Endodermal cell (in vitro differentiated cells): ENCODE data around the gene LRFN5. TPM values are rescaled to one million over a fixed set of nuclear protein-coding genes. Genes with fewer than 3 reads are reported as not detected.

Source experiments
- DNase-seq: peaks from one replicate; pipeline ENCODE4 v3.0.0-alpha.2; 2017
- H3K27ac ChIP-seq: 2 replicates; pipeline ENCODE4 v1.5.1; 2013; ENCODE audit warnings: mild to moderate bottlenecking, low read depth, low read length, moderate library complexity
- H3K27me3 ChIP-seq: 2 replicates; pipeline ENCODE4 v1.6.1; 2013; ENCODE audit warnings: mild to moderate bottlenecking, low read length, moderate library complexity; ENCODE audit not compliant: insufficient read depth, control insufficient read depth, poor library complexity, severe bottlenecking
- H3K36me3 ChIP-seq: 2 replicates; pipeline ENCODE4 v1.7.0; 2013; ENCODE audit warnings: mild to moderate bottlenecking, low read length, moderate library complexity; ENCODE audit not compliant: control insufficient read depth, insufficient read depth
- H3K4me1 ChIP-seq: one replicate; pipeline ENCODE4 v1.7.0; 2013; ENCODE audit warnings: low read length; ENCODE audit not compliant: control insufficient read depth, insufficient read depth
- H3K4me3 ChIP-seq: 2 replicates; pipeline ENCODE4 v1.5.1; 2013; ENCODE audit warnings: mild to moderate bottlenecking, low read length, moderate library complexity
- H3K9ac ChIP-seq: 2 replicates; pipeline ENCODE4 v1.6.1; 2013; ENCODE audit warnings: mild to moderate bottlenecking, low read length, moderate library complexity; ENCODE audit not compliant: poor library complexity, severe bottlenecking; ENCODE audit errors: extremely low read depth
- H3K9me3 ChIP-seq: 2 replicates; pipeline ENCODE4 v1.6.1; 2013; ENCODE audit warnings: mild to moderate bottlenecking, low read length, moderate library complexity; ENCODE audit not compliant: control insufficient read depth
- H3K27ac Mint-ChIP-seq: 2 replicates; pipeline ENCODE4 v1.8.0; 2020; ENCODE audit warnings: mixed read lengths
- H3K27me3 Mint-ChIP-seq: 2 replicates; pipeline ENCODE4 v1.8.0; 2021; ENCODE audit warnings: mild to moderate bottlenecking, mixed read lengths; ENCODE audit not compliant: insufficient read depth
- H3K36me3 Mint-ChIP-seq: 2 replicates; pipeline ENCODE4 v1.8.0; 2020; ENCODE audit warnings: low read depth, mixed read lengths
- H3K4me1 Mint-ChIP-seq: 2 replicates; pipeline ENCODE4 v1.8.0; 2020; ENCODE audit warnings: mixed read lengths
- H3K4me3 Mint-ChIP-seq: 2 replicates; pipeline ENCODE4 v1.8.0; 2020; ENCODE audit warnings: mild to moderate bottlenecking, moderate library complexity, mixed read lengths
- H3K9me3 Mint-ChIP-seq: 2 replicates; pipeline ENCODE4 v1.8.0; 2020; ENCODE audit warnings: mild to moderate bottlenecking, mixed read lengths
- WGBS, 2 experiments: methylation state at CpG; one replicate each; pipeline versions ENCODE4 v1.1.5 to v1.1.7; 2013; ENCODE audit warnings: missing lambda C conversion rate in 2 of 2, mixed read lengths in 1 of 2; ENCODE audit not compliant: insufficient coverage in 1 of 2, insufficient read length in 1 of 2; 5-methylcytosine and 5-hydroxymethylcytosine counted together
- total RNA-seq, 2 donors: library from RNA; stranded (reverse); fragmentation: NEBNext Ultra II Directional in 1 of 2; extraction: Animal tissue kit (Norgen Biotek cat#: 25700) in 1 of 2; gene quantifications; 2 replicates in 1 of 2; 3 replicates in 1 of 2; pipeline ENCODE4 v1.2.1, GENCODE V29; 2021
- TF ChIP-seq, protein P1 (sequence below): fragments of 200-600 bp; sonication (generic); conservative IDR thresholded peaks from 2 replicates; pipeline ENCODE4 v1.5.0; 2021; ENCODE audit warnings: antibody characterized with exemption, mild to moderate bottlenecking

Gene LRFN5
- total RNA-seq, 2 donors from 2014 or later: 1.4 to 3.2 TPM

DNA sequence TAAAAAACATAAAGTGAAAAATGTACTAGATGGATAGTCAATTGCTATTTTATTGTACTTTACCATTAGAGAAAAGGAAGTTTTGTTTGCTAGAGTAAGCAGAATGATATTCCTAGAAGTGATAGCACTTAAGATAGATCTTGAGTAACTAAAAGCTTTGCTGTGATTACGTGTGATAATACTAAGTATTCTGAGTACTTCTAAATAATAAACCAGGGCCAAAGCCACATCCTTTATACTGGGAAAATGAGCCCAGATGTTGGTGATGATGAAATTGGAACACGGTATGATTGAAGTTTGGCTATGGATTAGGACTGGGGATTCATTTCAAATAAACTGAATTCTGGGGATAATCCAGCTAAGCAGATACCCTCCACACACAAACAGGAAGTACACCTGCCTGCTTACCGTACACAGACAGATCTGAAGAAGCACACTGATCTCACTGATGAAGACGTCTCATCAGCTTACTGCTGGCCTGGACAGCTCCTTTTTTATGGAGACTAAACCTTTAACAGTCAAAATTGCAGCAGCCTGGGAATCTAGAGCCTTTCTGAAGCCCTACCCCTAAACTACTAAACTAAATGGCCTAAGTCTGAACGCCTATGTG lies 199.8 kb downstream of the LRFN5 start:
- TF ChIP-seq, protein P1, sequence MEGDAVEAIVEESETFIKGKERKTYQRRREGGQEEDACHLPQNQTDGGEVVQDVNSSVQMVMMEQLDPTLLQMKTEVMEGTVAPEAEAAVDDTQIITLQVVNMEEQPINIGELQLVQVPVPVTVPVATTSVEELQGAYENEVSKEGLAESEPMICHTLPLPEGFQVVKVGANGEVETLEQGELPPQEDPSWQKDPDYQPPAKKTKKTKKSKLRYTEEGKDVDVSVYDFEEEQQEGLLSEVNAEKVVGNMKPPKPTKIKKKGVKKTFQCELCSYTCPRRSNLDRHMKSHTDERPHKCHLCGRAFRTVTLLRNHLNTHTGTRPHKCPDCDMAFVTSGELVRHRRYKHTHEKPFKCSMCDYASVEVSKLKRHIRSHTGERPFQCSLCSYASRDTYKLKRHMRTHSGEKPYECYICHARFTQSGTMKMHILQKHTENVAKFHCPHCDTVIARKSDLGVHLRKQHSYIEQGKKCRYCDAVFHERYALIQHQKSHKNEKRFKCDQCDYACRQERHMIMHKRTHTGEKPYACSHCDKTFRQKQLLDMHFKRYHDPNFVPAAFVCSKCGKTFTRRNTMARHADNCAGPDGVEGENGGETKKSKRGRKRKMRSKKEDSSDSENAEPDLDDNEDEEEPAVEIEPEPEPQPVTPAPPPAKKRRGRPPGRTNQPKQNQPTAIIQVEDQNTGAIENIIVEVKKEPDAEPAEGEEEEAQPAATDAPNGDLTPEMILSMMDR: no peak
- no peak overlapping the region for H3K4me3 Mint-ChIP-seq
- no peaks in the 10 kb centered on the region for H3K36me3 Mint-ChIP-seq
- Histone ChIP-seq H3K9ac (no peak overlapping the region), H3K27me3 (no peaks in the 10 kb centered on the region), H3K9me3 (no peaks in the 10 kb centered on the region), H3K27ac (no peak overlapping the region), H3K4me3 (no peak overlapping the region), H3K36me3 (no peaks in the 10 kb centered on the region), H3K4me1 (no peaks in the 10 kb centered on the region)
- no peaks in the 10 kb centered on the region for H3K4me1 Mint-ChIP-seq
- no peaks in the 10 kb centered on the region for H3K27me3 Mint-ChIP-seq
- no peak for DNase-seq
- 89% methylated on average over 5 of the region's 5 CpGs; no CpG with 5 or more reads in 1 of the 2 experiments for WGBS, 2 experiments
- H3K27ac Mint-ChIP-seq: no peak overlapping the region
- H3K9me3 Mint-ChIP-seq: peaks cover 9% of the 10 kb centered on the region

DNA sequence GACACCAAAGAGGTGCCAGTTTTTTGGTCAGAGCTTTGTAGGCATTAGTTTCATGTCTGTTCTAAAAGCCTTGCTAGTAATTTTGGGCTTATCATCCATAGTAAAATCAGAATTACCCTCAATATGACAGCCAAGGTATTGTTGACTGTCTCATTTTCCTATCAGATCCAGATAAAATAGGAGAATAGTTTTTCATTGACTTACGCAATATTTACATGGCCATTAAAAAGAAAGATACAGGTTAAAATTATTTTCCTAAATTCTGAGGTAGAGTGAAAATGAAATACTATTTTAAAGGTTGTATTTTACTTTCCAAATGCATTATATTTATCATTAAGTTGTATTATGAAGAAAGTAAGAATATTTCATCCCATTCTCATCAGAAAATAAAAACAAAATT lies 203.7 kb downstream of the LRFN5 start:
- DNase-seq: no peak
- no peaks in the 10 kb centered on the region for H3K36me3 Mint-ChIP-seq
- no peaks in the 10 kb centered on the region for H3K4me1 Mint-ChIP-seq
- no peaks in the 10 kb centered on the region for H3K27me3 Mint-ChIP-seq
- no peak overlapping the region for H3K4me3 Mint-ChIP-seq
- no peak overlapping the region for H3K9ac ChIP-seq
- no CpG with 5 or more reads among the region's 1 CpG for WGBS, 2 experiments
- no peak overlapping the region for H3K27ac Mint-ChIP-seq
- no peaks in the 10 kb centered on the region for H3K36me3 ChIP-seq
- no peaks in the 10 kb centered on the region for H3K4me1 ChIP-seq
- H3K9me3 Mint-ChIP-seq: no peaks in the 10 kb centered on the region
- H3K4me3 ChIP-seq: no peak overlapping the region
- H3K27me3 ChIP-seq: no peaks in the 10 kb centered on the region
- no peaks in the 10 kb centered on the region for H3K9me3 ChIP-seq
- TF ChIP-seq, protein P1: no peak
- no peak overlapping the region for H3K27ac ChIP-seq

DNA sequence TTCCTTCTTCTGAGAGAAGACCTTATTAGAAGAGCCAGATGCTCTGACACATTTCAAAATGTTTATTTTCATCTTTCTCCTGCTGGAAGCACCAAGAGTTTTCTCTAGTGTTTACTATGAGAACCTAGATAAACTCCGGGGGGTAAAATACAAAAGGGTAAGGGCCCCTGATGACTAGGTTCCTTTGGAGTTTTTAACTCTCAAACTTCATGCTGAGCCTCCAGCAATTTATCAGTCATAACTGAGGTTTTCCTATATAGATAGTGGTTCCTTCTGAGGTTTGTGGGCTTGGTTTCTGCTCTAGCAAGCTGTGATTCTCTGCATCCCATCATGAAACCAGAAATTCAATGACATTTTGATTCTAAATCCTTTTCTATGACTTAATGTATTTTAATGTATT lies 210.9 kb downstream of the LRFN5 start:
- Histone ChIP-seq H3K36me3 (no peaks in the 10 kb centered on the region), H3K27me3 (no peaks in the 10 kb centered on the region), H3K4me1 (no peaks in the 10 kb centered on the region), H3K9ac (no peak overlapping the region), H3K9me3 (no peaks in the 10 kb centered on the region), H3K27ac (no peak overlapping the region), H3K4me3 (no peak overlapping the region)
- no peak overlapping the region for H3K27ac Mint-ChIP-seq
- H3K4me1 Mint-ChIP-seq: no peaks in the 10 kb centered on the region
- H3K4me3 Mint-ChIP-seq: no peak overlapping the region
- H3K9me3 Mint-ChIP-seq: no peaks in the 10 kb centered on the region
- H3K27me3 Mint-ChIP-seq: no peaks in the 10 kb centered on the region
- WGBS, 2 experiments: 93 to 100% methylated on average over 1 of the region's 1 CpG
- DNase-seq: no peak
- H3K36me3 Mint-ChIP-seq: no peaks in the 10 kb centered on the region
- TF ChIP-seq, protein P1: no peak
